Suprapubic skin (tissue), 4 donors: ENCODE measurements around the gene SRPRA. TPM values are rescaled to one million over a fixed set of nuclear protein-coding genes. Genes with fewer than 3 reads are reported as not detected.

Experiments
- DNase-seq, 2 donors: peaks; one replicate each; pipeline ENCODE4 v3.0.0-alpha.2; 2019; ENCODE audit warnings: low spot score in 2 of 2
- H3K27ac ChIP-seq: fragments of 200-600 bp; sonication (generic); one replicate; pipeline ENCODE4 v1.5.1; 2019
- H3K27me3 ChIP-seq: fragments of 200-600 bp; sonication (generic); one replicate; pipeline ENCODE4 v1.5.1; 2019
- H3K36me3 ChIP-seq: fragments of 200-600 bp; sonication (generic); one replicate; pipeline ENCODE4 v1.5.1; 2019
- H3K4me1 ChIP-seq: fragments of 200-600 bp; sonication (generic); one replicate; pipeline ENCODE4 v1.5.1; 2019
- H3K4me3 ChIP-seq: fragments of 200-600 bp; sonication (generic); one replicate; pipeline ENCODE4 v1.5.1; 2019; ENCODE audit warnings: mild to moderate bottlenecking
- H3K9me3 ChIP-seq: fragments of 200-600 bp; sonication (generic); one replicate; pipeline ENCODE4 v1.5.1; 2019
- EP300 ChIP-seq: sonication (generic); formaldehyde crosslinking; IDR thresholded peaks from one replicate; pipeline ENCODE4 v1.6.1; 2017; ENCODE audit warnings: antibody characterized with exemption
- POLR2A ChIP-seq, 2 donors: fragments of 450-650 bp; IDR thresholded peaks; one replicate each; pipeline ENCODE4 v1.6.1; 2017; ENCODE audit warnings: antibody characterized with exemption in 2 of 2, mild to moderate bottlenecking in 2 of 2, moderate library complexity in 2 of 2
- POLR2AphosphoS5 ChIP-seq, 3 donors: sonication (generic); formaldehyde crosslinking; IDR thresholded peaks; one replicate each; pipeline ENCODE4 v1.6.1; 2017; ENCODE audit warnings: antibody characterized with exemption in 3 of 3
- WGBS: methylation state at CpG from one replicate; pipeline ENCODE4 v1.1.5; 2018; 5-methylcytosine and 5-hydroxymethylcytosine counted together
- total RNA-seq, 4 donors: library from RNA; depleted of rRNA; stranded (reverse); fragments of >200 nt; gene quantifications; one replicate each; pipeline ENCODE4 v1.1.0, GENCODE V29; 2016
- TF ChIP-seq, protein P1 (sequence below), 2 donors: fragments of 200-600 bp in 1 of 2; fragments of 450-650 bp in 1 of 2; sonication (generic) in 1 of 2; IDR thresholded peaks; one replicate each; pipeline ENCODE4 v1.5.1; 2016 to 2019; ENCODE audit warnings: antibody characterized with exemption in 2 of 2, mild to moderate bottlenecking in 1 of 2, moderate library complexity in 1 of 2

The SRPRA gene
- total RNA-seq, 4 donors from 2014 or later, result 84.9 to 108 (median 97.0) TPM

DNA sequence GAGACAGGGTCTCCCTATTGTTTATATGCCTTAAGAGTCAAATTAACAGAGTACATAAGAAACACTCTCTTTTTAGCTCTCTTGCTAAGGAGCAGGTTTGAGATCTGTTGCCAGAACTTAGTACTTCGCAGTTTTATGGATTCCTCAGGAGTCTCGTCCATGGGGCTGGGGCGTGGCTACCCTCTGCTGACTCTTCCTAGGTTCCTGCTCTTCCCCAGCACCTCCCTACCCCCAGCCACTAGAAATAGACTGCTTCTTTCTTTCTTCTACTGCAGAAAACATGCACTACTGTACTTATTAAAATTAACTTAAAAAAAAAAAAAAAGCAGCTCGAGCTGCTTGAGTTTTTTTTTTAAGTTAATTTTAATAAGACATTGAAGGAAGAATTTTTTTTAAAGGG is 49.1 kb downstream of the SRPRA start:
- Histone ChIP-seq H3K36me3 (no peaks in the 10 kb centered on the region), H3K4me3 (no peak overlapping the region), H3K4me1 (peaks cover 5% of the 10 kb centered on the region), H3K9me3 (no peaks in the 10 kb centered on the region), H3K27ac (no peak overlapping the region), H3K27me3 (no peaks in the 10 kb centered on the region)
- no peak for DNase-seq
- TF ChIP-seq, protein P1, sequence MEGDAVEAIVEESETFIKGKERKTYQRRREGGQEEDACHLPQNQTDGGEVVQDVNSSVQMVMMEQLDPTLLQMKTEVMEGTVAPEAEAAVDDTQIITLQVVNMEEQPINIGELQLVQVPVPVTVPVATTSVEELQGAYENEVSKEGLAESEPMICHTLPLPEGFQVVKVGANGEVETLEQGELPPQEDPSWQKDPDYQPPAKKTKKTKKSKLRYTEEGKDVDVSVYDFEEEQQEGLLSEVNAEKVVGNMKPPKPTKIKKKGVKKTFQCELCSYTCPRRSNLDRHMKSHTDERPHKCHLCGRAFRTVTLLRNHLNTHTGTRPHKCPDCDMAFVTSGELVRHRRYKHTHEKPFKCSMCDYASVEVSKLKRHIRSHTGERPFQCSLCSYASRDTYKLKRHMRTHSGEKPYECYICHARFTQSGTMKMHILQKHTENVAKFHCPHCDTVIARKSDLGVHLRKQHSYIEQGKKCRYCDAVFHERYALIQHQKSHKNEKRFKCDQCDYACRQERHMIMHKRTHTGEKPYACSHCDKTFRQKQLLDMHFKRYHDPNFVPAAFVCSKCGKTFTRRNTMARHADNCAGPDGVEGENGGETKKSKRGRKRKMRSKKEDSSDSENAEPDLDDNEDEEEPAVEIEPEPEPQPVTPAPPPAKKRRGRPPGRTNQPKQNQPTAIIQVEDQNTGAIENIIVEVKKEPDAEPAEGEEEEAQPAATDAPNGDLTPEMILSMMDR (IDR thresholded peaks at IDR 0.05), result no peak
- TF ChIP-seq POLR2A (IDR thresholded peaks at IDR 0.05) (no peak), EP300 (no peak), POLR2AphosphoS5 (IDR thresholded peaks at IDR 0.05) (no peak)
- WGBS, result 64% methylated on average over 4 of the region's 4 CpGs

GRCh38 chr11:126217491-126217890 is 51.2 kb downstream of the SRPRA start:
- WGBS, result 72% methylated on average over 1 of the region's 1 CpG
- Histone ChIP-seq H3K9me3 (no peaks in the 10 kb centered on the region), H3K4me3 (no peak overlapping the region), H3K27me3 (no peaks in the 10 kb centered on the region), H3K4me1 (peaks cover 13% of the 10 kb centered on the region), H3K27ac (no peak overlapping the region), H3K36me3 (no peaks in the 10 kb centered on the region)
- TF ChIP-seq EP300, result no peak
- TF ChIP-seq, protein P1 (IDR thresholded peaks at IDR 0.05), result no peak
- TF ChIP-seq POLR2A (IDR thresholded peaks at IDR 0.05), result no peak
- no peak for TF ChIP-seq POLR2AphosphoS5 (IDR thresholded peaks at IDR 0.05)
- DNase-seq, result no peak

- peaks cover 19% of the 10 kb centered on the region for H3K4me1 ChIP-seq
- H3K4me3 ChIP-seq, result no peak overlapping the region
- H3K36me3 ChIP-seq, result no peaks in the 10 kb centered on the region
- H3K27ac ChIP-seq, result no peak overlapping the region
- H3K9me3 ChIP-seq, result no peaks in the 10 kb centered on the region
- no peaks in the 10 kb centered on the region for H3K27me3 ChIP-seq
- TF ChIP-seq POLR2A (IDR thresholded peaks at IDR 0.05), result no peak
- TF ChIP-seq, protein P1 (IDR thresholded peaks at IDR 0.05), result no peak
- TF ChIP-seq POLR2AphosphoS5 (IDR thresholded peaks at IDR 0.05), result no peak
- TF ChIP-seq EP300, result no peak
- no peak for DNase-seq
- 67% methylated on average over 6 of the region's 6 CpGs for WGBS
Observed at GRCh38 chr11:126216526-126217305, 52.0 kb downstream of the SRPRA start.

- TF ChIP-seq POLR2AphosphoS5 (IDR thresholded peaks at IDR 0.05), result no peak
- H3K9me3 ChIP-seq, result no peaks in the 10 kb centered on the region
- 30% methylated on average over 6 of the region's 6 CpGs for WGBS
- no peak for DNase-seq
- peaks cover 28% of the 10 kb centered on the region for H3K4me1 ChIP-seq
- no peaks in the 10 kb centered on the region for H3K27me3 ChIP-seq
- H3K36me3 ChIP-seq, result no peaks in the 10 kb centered on the region
- H3K4me3 ChIP-seq, result no peak overlapping the region
- no peak overlapping the region for H3K27ac ChIP-seq
Observed at GRCh38 chr11:126214841-126215240, 53.9 kb downstream of the SRPRA start.

GRCh38 chr11:126214441-126214840 is 54.3 kb downstream of the SRPRA start:
- Histone ChIP-seq H3K4me3 (no peak overlapping the region), H3K36me3 (peaks cover 2% of the 10 kb centered on the region), H3K9me3 (no peaks in the 10 kb centered on the region), H3K4me1 (peaks cover 28% of the 10 kb centered on the region), H3K27me3 (no peaks in the 10 kb centered on the region), H3K27ac (no peak overlapping the region)
- TF ChIP-seq, protein P1 (IDR thresholded peaks at IDR 0.05), result no peak
- TF ChIP-seq POLR2A (IDR thresholded peaks at IDR 0.05), result no peak
- TF ChIP-seq POLR2AphosphoS5 (IDR thresholded peaks at IDR 0.05), result no peak
- no peak for TF ChIP-seq EP300
- 75% methylated on average over 2 of the region's 2 CpGs for WGBS
- DNase-seq, result no peak

Other genes starting within 250 kb of the SRPRA start
- gene CDON, start 206.0 kb downstream of the SRPRA start, total RNA-seq, result 10 to 100 TPM; 27.6 to 67.4 (median 43.1) TPM
- gene RPUSD4, start 57.2 kb downstream of the SRPRA start, total RNA-seq, result 10 to 100 TPM; 25.1 to 34.9 (median 29.2) TPM
- gene FAM118B, start 57.1 kb downstream of the SRPRA start, total RNA-seq, result 10 to 100 TPM in 1 of 4 donors, 1 to 10 TPM in 3; 7.6 to 11.1 (median 8.6) TPM
- gene FOXRED1, start 259 bp upstream of the SRPRA start, total RNA-seq, result 10 to 100 TPM in 3 of 4 donors, 1 to 10 TPM in 1; 7.7 to 22.9 (median 18.9) TPM
- gene TIRAP, start 14.2 kb upstream of the SRPRA start, total RNA-seq, result 10 to 100 TPM in 3 of 4 donors, 1 to 10 TPM in 1; 8.6 to 15.2 (median 12.6) TPM
- gene DCPS, start 35.2 kb upstream of the SRPRA start, total RNA-seq, result 10 to 100 TPM; 15.4 to 19.1 (median 17.8) TPM
- 10 to 100 TPM; 23.6 to 30.9 (median 26.9) TPM for gene ST3GAL4, start 86.8 kb upstream of the SRPRA start, total RNA-seq